Ammon's horn (tissue), 1 donor: ENCODE results near the gene PARP4.
"Not testable (repeated sequence)": the region's sequence is repeated elsewhere in the genome, so short reads cannot be mapped to it uniquely, and the experiment has no call there.

Source experiments
- DNase-seq: peaks from one replicate; pipeline ENCODE4 v3.0.0-alpha.2; 2016; ENCODE audit warnings: low spot score

PARP4 gene

GRCh38 chr13:24505756-24506155 is 6.8 kb downstream of the PARP4 start:
- no peak for DNase-seq

- DNase-seq, result no peak
Observed at GRCh38 chr13:24505256-24505655, 7.3 kb downstream of the PARP4 start.

- DNase-seq, result no peak
Observed at GRCh38 chr13:24503379-24503696, 9.2 kb downstream of the PARP4 start.

- no peak for DNase-seq
Observed at GRCh38 chr13:24502533-24503378, 9.8 kb downstream of the PARP4 start.

GRCh38 chr13:24500977-24501376 is 11.6 kb downstream of the PARP4 start:
- no peak for DNase-seq

GRCh38 chr13:24497742-24498141 is 14.8 kb downstream of the PARP4 start:
- no peak for DNase-seq

- DNase-seq, result not testable (repeated sequence)
Observed at GRCh38 chr13:24496295-24496694, 16.3 kb downstream of the PARP4 start.

GRCh38 chr13:24495151-24495729 is 17.3 kb downstream of the PARP4 start:
- no peak for DNase-seq

- DNase-seq, result no peak
Observed at GRCh38 chr13:24493356-24493755, 19.2 kb downstream of the PARP4 start.

GRCh38 chr13:24491845-24492244 is 20.7 kb downstream of the PARP4 start:
- DNase-seq, result no peak

- DNase-seq, result no peak
Observed at GRCh38 chr13:24489721-24490120, 22.9 kb downstream of the PARP4 start.

GRCh38 chr13:24488092-24488491 is 24.5 kb downstream of the PARP4 start:
- DNase-seq, result not testable (repeated sequence)

GRCh38 chr13:24486017-24486657 is 26.4 kb downstream of the PARP4 start:
- DNase-seq, result not testable (repeated sequence)

GRCh38 chr13:24473686-24474085 is 38.9 kb downstream of the PARP4 start:
- no peak for DNase-seq

- not testable (repeated sequence) for DNase-seq
Observed at GRCh38 chr13:24472129-24472528, 40.4 kb downstream of the PARP4 start.

GRCh38 chr13:24463078-24463477 is 49.5 kb downstream of the PARP4 start:
- no peak for DNase-seq

- DNase-seq, result no peak
Observed at GRCh38 chr13:24460256-24460655, 52.3 kb downstream of the PARP4 start.

GRCh38 chr13:24459726-24460125 is 52.9 kb downstream of the PARP4 start:
- DNase-seq, result no peak

GRCh38 chr13:24459234-24459633 is 53.3 kb downstream of the PARP4 start:
- no peak for DNase-seq

- DNase-seq, result no peak
Observed at GRCh38 chr13:24458736-24459135, 53.8 kb downstream of the PARP4 start.

GRCh38 chr13:24456396-24456795 is 56.2 kb downstream of the PARP4 start:
- no peak for DNase-seq

- DNase-seq, result no peak
Observed at GRCh38 chr13:24454056-24454455, 58.5 kb downstream of the PARP4 start.

GRCh38 chr13:24452044-24452443 is 60.5 kb downstream of the PARP4 start:
- DNase-seq, result no peak
